ENCODE results near the gene C20orf96.
A peak's percentile ranks its signal among the peaks of the same experiment; 100 is the strongest.

C20orf96 gene

GRCh38 chr20:325889-326644 is 35.5 kb upstream of the C20orf96 start:
- H2AFZ ChIP-seq (ENCODE audit: low read depth, low read length) = peak overlapping the region; percentile 85
- no peak for ATAC-seq (ENCODE audit: insufficient read depth, low read depth)
- peaks cover 14% of the 10 kb centered on the region for H3K79me2 ChIP-seq (ENCODE audit: insufficient read depth, low read length)
- H3K4me1 ChIP-seq (ENCODE audit: insufficient read depth, low read length) = peaks cover 60% of the 10 kb centered on the region
- H3K4me2 ChIP-seq (ENCODE audit: insufficient read depth, low read length) = peak overlapping the region; percentile 93
- H3K36me3 ChIP-seq (ENCODE audit: insufficient read depth, low read length) = peaks cover 14% of the 10 kb centered on the region; the same call in 1 of the 2 replicates
- H3K27me3 ChIP-seq (ENCODE audit: insufficient read depth, low read length, poor library complexity) = no peaks in the 10 kb centered on the region
- H3K9ac ChIP-seq (ENCODE audit: low read depth, low read length) = peak overlapping the region; percentile 64
- peak overlapping the region; percentile 71 for H3K27ac ChIP-seq (ENCODE audit: low read length)
- peaks cover 29% of the 10 kb centered on the region for H4K20me1 ChIP-seq (ENCODE audit: insufficient read depth, low read length)
- no peaks in the 10 kb centered on the region for H3K9me3 ChIP-seq (ENCODE audit: insufficient read depth, low read length, severe bottlenecking)
- TF ChIP-seq EZH2 (IDR thresholded peaks at IDR 0.05; ENCODE audit: borderline replicate concordance, low read depth, low read length, severe bottlenecking) (peak; percentile 64), CTCF (IDR thresholded peaks at IDR 0.05; ENCODE audit: borderline replicate concordance, extremely low read depth, low read length, poor library complexity, severe bottlenecking) (peak; percentile 16)
- DNase-seq = peak; percentile 66
- H3K4me3 ChIP-seq (ENCODE audit: low read depth in 1 of 2, low read length in 2 of 2) = peak overlapping the region; percentile 29 to 63; a peak in 3 of 4 replicates

GRCh38 chr20:325045-325888 is 34.7 kb upstream of the C20orf96 start, which contains the start of gene SOX12:
Gene SOX12, plus strand, starts transcription at chr20:325552. Its CDS starts 373 bp downstream, at chr20:325925.
- peak within 1 kb of the TSS; percentile 64 for H3K9ac ChIP-seq (ENCODE audit: low read depth, low read length)
- H3K79me2 ChIP-seq (ENCODE audit: insufficient read depth, low read length) = peaks cover 14% of the 10 kb centered on the region
- peaks cover 25% of the 10 kb centered on the region for H4K20me1 ChIP-seq (ENCODE audit: insufficient read depth, low read length)
- no peaks in the 10 kb centered on the region for H3K9me3 ChIP-seq (ENCODE audit: insufficient read depth, low read length, severe bottlenecking)
- peaks cover 14% of the 10 kb centered on the region; the same call in 1 of the 2 replicates for H3K36me3 ChIP-seq (ENCODE audit: insufficient read depth, low read length)
- peak within 1 kb of the TSS; percentile 29 to 63 for H3K4me3 ChIP-seq (ENCODE audit: low read depth in 1 of 2, low read length in 2 of 2)
- ATAC-seq (ENCODE audit: insufficient read depth, low read depth) (peak; percentile 71), DNase-seq (peak; percentile 96)
- peak within 1 kb of the TSS; percentile 93 for H3K4me2 ChIP-seq (ENCODE audit: insufficient read depth, low read length)
- no peaks in the 10 kb centered on the region for H3K27me3 ChIP-seq (ENCODE audit: insufficient read depth, low read length, poor library complexity)
- H2AFZ ChIP-seq (ENCODE audit: low read depth, low read length) = peak within 1 kb of the TSS; percentile 85
- H3K27ac ChIP-seq (ENCODE audit: low read length) = peak within 1 kb of the TSS; percentile 71
- peaks cover 58% of the 10 kb centered on the region for H3K4me1 ChIP-seq (ENCODE audit: insufficient read depth, low read length)
- no peak for TF ChIP-seq CTCF (IDR thresholded peaks at IDR 0.05; ENCODE audit: borderline replicate concordance, extremely low read depth, low read length, poor library complexity, severe bottlenecking)
- no peak for TF ChIP-seq EZH2 (IDR thresholded peaks at IDR 0.05; ENCODE audit: borderline replicate concordance, low read depth, low read length, severe bottlenecking)

GRCh38 chr20:324177-325044 is 33.9 kb upstream of the C20orf96 start:
- peaks cover 50% of the 10 kb centered on the region for H3K4me1 ChIP-seq (ENCODE audit: insufficient read depth, low read length)
- peak overlapping the region; percentile 64 for H3K9ac ChIP-seq (ENCODE audit: low read depth, low read length)
- H3K4me3 ChIP-seq (ENCODE audit: low read depth in 1 of 2, low read length in 2 of 2) = peak overlapping the region; percentile 24 to 63
- peaks cover 14% of the 10 kb centered on the region for H3K79me2 ChIP-seq (ENCODE audit: insufficient read depth, low read length)
- peak; percentile 91 for DNase-seq
- H3K4me2 ChIP-seq (ENCODE audit: insufficient read depth, low read length) = peak overlapping the region; percentile 93
- no peaks in the 10 kb centered on the region for H3K27me3 ChIP-seq (ENCODE audit: insufficient read depth, low read length, poor library complexity)
- peaks cover 10% of the 10 kb centered on the region; the same call in 1 of the 2 replicates for H3K36me3 ChIP-seq (ENCODE audit: insufficient read depth, low read length)
- TF ChIP-seq EZH2 (IDR thresholded peaks at IDR 0.05; ENCODE audit: borderline replicate concordance, low read depth, low read length, severe bottlenecking) (no peak), CTCF (IDR thresholded peaks at IDR 0.05; ENCODE audit: borderline replicate concordance, extremely low read depth, low read length, poor library complexity, severe bottlenecking) (peak; percentile 41)
- H2AFZ ChIP-seq (ENCODE audit: low read depth, low read length) = peak overlapping the region; percentile 68
- ATAC-seq (ENCODE audit: insufficient read depth, low read depth) = peak; percentile 68
- H4K20me1 ChIP-seq (ENCODE audit: insufficient read depth, low read length) = peaks cover 16% of the 10 kb centered on the region
- peak overlapping the region; percentile 65 for H3K27ac ChIP-seq (ENCODE audit: low read length)
- H3K9me3 ChIP-seq (ENCODE audit: insufficient read depth, low read length, severe bottlenecking) = no peaks in the 10 kb centered on the region

Measured in DND-41 (cell line).